GM21825 (cell line): Measurements from ENCODE around the gene CLEC14A.

Experiments used
- ATAC-seq: cut with Tn5 transposase; IDR thresholded peaks from one replicate; pipeline ENCODE4 v1.9.1; 2021; ENCODE audit warnings: mild to moderate bottlenecking, moderate library complexity; ENCODE audit not compliant: unreplicated experiment

The CLEC14A gene

GRCh38 chr14:38206689-38207376 is 49.1 kb downstream of the CLEC14A start:
- ATAC-seq: no peak

- no peak for ATAC-seq
Observed at GRCh38 chr14:38205949-38206665, 49.8 kb downstream of the CLEC14A start.

- ATAC-seq: no peak
Observed at GRCh38 chr14:38205119-38205813, 50.6 kb downstream of the CLEC14A start.

GRCh38 chr14:38204719-38205115 is 51.2 kb downstream of the CLEC14A start:
- no peak for ATAC-seq
